GM18499 (cell line): ENCODE data around the gene SGMS1.
A peak's percentile ranks its signal among the peaks of the same experiment; 100 is the strongest.
"Not testable (repeated sequence)": the region's sequence is repeated elsewhere in the genome, so short reads cannot be mapped to it uniquely, and the experiment has no call there.

Source experiments
- ATAC-seq: cut with Tn5 transposase; IDR thresholded peaks from one replicate; pipeline ENCODE4 v1.9.1; 2021; ENCODE audit warnings: moderate number of reproducible peaks; ENCODE audit not compliant: insufficient read depth, unreplicated experiment

SGMS1 gene

GRCh38 chr10:50541921-50542320, 81.8 kb downstream of the SGMS1 start:
- ATAC-seq, result peak; percentile 38

DNA sequence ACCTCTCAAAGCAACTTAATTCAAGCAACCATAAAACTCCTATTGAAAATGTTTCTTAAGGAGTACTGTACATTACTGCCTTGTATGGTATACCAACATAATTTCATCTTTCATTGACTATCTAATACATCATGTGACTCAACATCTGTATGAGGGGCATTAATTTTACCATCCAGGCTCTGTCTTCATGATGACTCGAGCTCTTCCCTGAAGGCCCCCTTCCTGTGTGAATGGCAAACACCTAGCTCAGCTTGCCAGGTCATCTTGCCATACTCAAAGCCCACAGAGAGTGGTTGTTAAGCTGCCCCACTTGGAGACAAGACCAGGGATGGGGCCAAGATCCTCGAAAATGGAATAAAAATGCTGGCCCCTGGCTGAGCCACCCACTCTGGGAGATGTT, 82.4 kb downstream of the SGMS1 start:
- ATAC-seq, result no peak

DNA sequence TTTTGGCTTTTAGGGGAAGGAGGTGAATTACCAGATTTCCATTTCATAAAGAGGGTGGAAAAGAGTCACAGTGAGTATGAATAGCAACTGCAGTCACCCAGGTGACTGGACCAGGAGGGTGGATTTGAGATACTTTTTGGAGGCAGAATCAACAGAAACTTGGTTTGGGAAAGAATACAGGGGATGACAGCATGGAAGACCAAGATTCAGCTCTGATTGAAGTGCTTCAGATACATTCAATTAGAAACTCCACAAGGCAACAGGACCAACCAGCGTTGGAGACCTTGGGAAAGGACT, 83.0 kb downstream of the SGMS1 start:
- ATAC-seq, result peak; percentile 2

- peak; percentile 30 for ATAC-seq
Observed at GRCh38 chr10:50540069-50540825, 83.5 kb downstream of the SGMS1 start.

DNA sequence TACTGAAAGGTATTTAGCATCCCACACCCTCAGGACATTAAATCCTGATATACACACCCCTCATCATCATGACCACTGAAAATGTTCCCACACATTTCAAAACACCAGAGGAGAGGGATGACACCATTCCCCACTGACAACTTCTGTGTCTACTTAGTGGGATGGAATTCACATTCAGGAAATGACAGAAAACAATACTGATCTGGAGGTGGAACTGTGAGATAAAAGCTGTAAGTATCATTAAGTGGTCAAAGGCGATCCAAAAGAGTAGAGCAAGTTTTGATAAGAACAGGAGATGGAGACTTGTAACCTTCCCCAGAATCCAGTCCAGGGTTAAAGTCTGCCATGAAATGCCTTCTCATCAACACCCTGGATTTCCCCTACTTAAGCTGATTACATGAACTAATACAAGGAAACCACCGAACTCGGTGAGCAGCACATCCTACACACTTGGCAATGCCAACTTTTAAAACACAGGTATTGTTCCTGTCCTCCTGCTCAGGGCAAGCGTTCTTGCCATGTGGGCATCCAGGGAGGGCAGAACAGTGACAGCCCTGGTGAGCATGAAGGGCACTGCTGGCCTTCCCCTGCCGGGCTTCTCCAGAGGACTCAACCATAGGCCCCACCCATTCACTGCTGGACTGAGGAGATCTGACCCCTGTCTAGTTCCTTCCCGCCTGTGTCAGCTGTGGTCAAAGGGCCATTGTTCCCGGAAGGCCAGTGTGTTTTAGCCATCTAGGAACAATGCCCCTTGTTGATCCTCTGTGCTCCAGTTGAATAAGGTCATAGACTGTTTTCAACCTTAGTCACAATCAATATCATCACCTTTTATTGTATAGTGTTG, 85.0 kb downstream of the SGMS1 start:
- no peak for ATAC-seq

DNA sequence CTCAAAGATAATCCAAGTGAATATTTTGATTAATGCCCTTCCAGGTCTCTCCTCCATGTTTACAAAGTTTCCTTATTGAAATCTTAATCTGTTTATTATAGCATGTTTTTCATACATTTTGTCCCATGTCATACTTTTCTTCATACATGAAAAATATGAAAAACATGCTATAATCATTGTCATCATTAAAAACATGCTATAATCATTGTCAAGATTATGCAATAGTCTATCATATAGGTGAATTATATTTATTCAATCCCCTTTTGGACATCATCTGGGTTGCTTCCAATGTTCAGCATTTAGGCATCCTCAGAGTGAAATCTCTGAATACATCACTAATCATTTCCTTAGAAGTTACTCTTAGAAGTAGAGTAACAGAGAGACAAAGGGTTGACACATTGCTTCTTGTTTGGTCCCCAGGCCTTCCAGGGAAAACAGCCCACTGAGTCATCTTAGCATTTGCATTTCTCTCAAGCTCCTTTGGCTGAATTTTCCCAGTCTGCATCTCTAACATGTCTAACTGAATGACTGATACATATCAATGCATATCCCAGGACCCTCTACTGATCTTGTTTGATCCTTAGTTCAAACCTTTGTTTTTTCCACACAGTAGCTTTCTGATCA, 87.0 kb downstream of the SGMS1 start:
- no peak for ATAC-seq

GRCh38 chr10:50534748-50535376, 88.9 kb downstream of the SGMS1 start:
- ATAC-seq, result not testable (repeated sequence)

- ATAC-seq, result no peak
Observed at GRCh38 chr10:50533296-50533695, 90.5 kb downstream of the SGMS1 start.

- no peak for ATAC-seq
Observed at GRCh38 chr10:50531388-50532077, 92.2 kb downstream of the SGMS1 start.

GRCh38 chr10:50529660-50530059, 94.1 kb downstream of the SGMS1 start:
- ATAC-seq, result no peak

- ATAC-seq, result no peak
Observed at GRCh38 chr10:50528206-50528605, 95.5 kb downstream of the SGMS1 start.

GRCh38 chr10:50527442-50528043, 96.2 kb downstream of the SGMS1 start:
- no peak for ATAC-seq

- no peak for ATAC-seq
Observed at GRCh38 chr10:50526185-50526584, 97.6 kb downstream of the SGMS1 start.

DNA sequence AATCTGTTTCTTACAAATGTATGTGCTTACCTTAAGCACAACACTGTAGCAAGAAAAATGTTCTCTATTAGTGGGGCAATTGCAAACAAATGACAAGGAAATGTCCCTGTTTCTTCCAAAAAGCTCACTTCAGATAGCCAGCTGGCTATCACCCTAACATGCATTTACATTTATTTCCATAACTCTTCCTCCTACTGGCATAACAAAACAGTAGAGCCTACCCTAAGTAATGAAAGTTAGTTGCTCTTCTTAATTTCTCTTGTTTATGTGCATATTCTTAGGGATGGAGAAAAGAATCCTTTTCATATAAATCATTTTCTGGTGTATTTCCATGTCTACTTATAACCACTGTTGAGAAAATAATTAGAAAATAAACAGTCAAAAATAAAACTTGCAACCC, 100.4 kb downstream of the SGMS1 start:
- no peak for ATAC-seq

DNA sequence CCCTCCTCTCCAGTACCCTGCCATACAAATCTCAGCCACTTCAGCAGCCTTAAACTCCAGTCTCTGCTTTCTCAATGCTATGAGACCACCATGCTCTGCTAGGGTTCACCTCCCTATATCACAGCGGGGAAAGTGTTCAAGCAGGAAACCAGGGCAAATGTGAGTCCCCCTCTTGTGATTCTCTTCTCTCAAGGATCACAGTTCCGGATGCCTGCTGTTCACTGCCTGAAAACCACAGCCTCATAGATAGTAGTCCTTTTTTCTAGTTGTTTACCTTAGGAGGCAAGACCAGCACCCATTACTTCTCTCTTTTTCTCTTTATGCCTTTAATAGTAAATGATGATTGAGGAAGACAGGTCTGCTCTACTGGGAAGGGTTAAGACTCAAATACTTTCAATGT, 100.8 kb downstream of the SGMS1 start:
- ATAC-seq, result no peak

- ATAC-seq, result no peak
Observed at GRCh38 chr10:50520115-50520514, 103.6 kb downstream of the SGMS1 start.

GRCh38 chr10:50517626-50518025, 106.1 kb downstream of the SGMS1 start:
- ATAC-seq, result no peak

DNA sequence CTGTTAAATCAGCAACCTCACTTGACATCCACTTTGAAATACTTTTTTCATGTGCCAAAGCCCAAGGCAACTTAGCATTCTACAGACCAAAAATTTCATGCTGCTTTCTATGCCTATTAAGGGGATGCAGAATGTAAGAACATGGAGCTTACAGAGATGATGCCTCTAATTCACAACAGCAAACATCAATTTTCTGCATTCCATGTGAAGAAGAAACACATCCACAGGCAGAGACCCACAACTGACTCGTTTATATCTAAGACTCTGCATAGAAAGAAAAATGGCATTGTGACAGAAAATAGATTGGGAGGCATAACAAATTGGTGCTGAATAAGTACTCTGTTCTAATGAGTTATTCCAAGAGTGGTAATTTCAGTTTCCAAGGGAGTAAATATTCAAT, 107.6 kb downstream of the SGMS1 start:
- no peak for ATAC-seq

- no peak for ATAC-seq
Observed at GRCh38 chr10:50515420-50515819, 108.3 kb downstream of the SGMS1 start.

- ATAC-seq, result no peak
Observed at GRCh38 chr10:50514995-50515394, 108.8 kb downstream of the SGMS1 start.
